Duodenal mucosa (tissue), 2 donors: ENCODE data around the gene NACC2.
"Not testable (repeated sequence)": the region's sequence is repeated elsewhere in the genome, so short reads cannot be mapped to it uniquely, and the experiment has no call there.

Source experiments
- H3K27ac ChIP-seq: one replicate; pipeline ENCODE4 v1.7.0; 2013; ENCODE audit warnings: low read depth, low read length
- H3K27me3 ChIP-seq, 2 donors: one replicate each; pipeline ENCODE4 v1.7.0; 2013; ENCODE audit warnings: low read length in 2 of 2, control low read depth in 1 of 2; ENCODE audit not compliant: insufficient read depth in 2 of 2, control insufficient read depth in 1 of 2
- H3K36me3 ChIP-seq, 2 donors: one replicate each; pipeline ENCODE4 v1.7.0; 2013; ENCODE audit warnings: low read length in 2 of 2, control low read depth in 1 of 2; ENCODE audit not compliant: insufficient read depth in 2 of 2, control insufficient read depth in 1 of 2
- H3K4me1 ChIP-seq, 2 donors: one replicate each; pipeline ENCODE4 v1.7.0; 2013; ENCODE audit warnings: low read length in 2 of 2, control low read depth in 1 of 2; ENCODE audit not compliant: insufficient read depth in 2 of 2, control insufficient read depth in 1 of 2
- H3K4me3 ChIP-seq, 2 donors: one replicate each; pipeline ENCODE4 v1.7.0; 2013; ENCODE audit warnings: low read length in 2 of 2, low read depth in 1 of 2
- H3K9ac ChIP-seq, 2 donors: one replicate each; pipeline ENCODE4 v1.7.0; 2013; ENCODE audit warnings: low read length in 2 of 2, low read depth in 1 of 2
- H3K9me3 ChIP-seq, 2 donors: one replicate each; pipeline ENCODE4 v1.7.0; 2013; ENCODE audit warnings: low read length in 2 of 2, control low read depth in 1 of 2; ENCODE audit not compliant: control insufficient read depth in 1 of 2

The NACC2 gene

GRCh38 chr9:136031094-136031493 is 64.0 kb downstream of the NACC2 start:
- H3K4me3 ChIP-seq = no peak overlapping the region
- H3K36me3 ChIP-seq = peaks cover 0 to 23% of the 10 kb centered on the region in 2 donors
- H3K27me3 ChIP-seq = no peaks in the 10 kb centered on the region
- peaks cover 5 to 8% of the 10 kb centered on the region in 2 donors for H3K4me1 ChIP-seq
- no peak overlapping the region for H3K9ac ChIP-seq
- no peak overlapping the region for H3K27ac ChIP-seq
- H3K9me3 ChIP-seq = no peaks in the 10 kb centered on the region

GRCh38 chr9:136029556-136029955 is 65.5 kb downstream of the NACC2 start:
- peaks cover 0 to 23% of the 10 kb centered on the region in 2 donors for H3K36me3 ChIP-seq
- H3K9me3 ChIP-seq = no peaks in the 10 kb centered on the region
- H3K9ac ChIP-seq = no peak overlapping the region
- no peaks in the 10 kb centered on the region for H3K27me3 ChIP-seq
- no peak overlapping the region for H3K27ac ChIP-seq
- H3K4me3 ChIP-seq = no peak overlapping the region
- peaks cover 5 to 8% of the 10 kb centered on the region in 2 donors for H3K4me1 ChIP-seq

- no peaks in the 10 kb centered on the region for H3K9me3 ChIP-seq
- H3K27ac ChIP-seq = no peak overlapping the region
These were observed 66.2 kb downstream of the NACC2 start for GRCh38 chr9:136028760-136029470.

GRCh38 chr9:136026943-136027289 is 68.2 kb downstream of the NACC2 start:
- not testable (repeated sequence) for H3K9me3 ChIP-seq, H3K9ac ChIP-seq, H3K4me3 ChIP-seq, H3K27ac ChIP-seq, H3K27me3 ChIP-seq
- peaks cover 0 to 23% of the 10 kb centered on the region in 2 donors for H3K36me3 ChIP-seq
- H3K4me1 ChIP-seq = peaks cover 4 to 15% of the 10 kb centered on the region in 2 donors

More at GRCh38 chr9:136028760-136029470, 66.2 kb downstream of the NACC2 start:
- peaks cover 8 to 10% of the 10 kb centered on the region in 2 donors for H3K4me1 ChIP-seq
- H3K4me3 ChIP-seq = no peak overlapping the region
- no peaks in the 10 kb centered on the region for H3K27me3 ChIP-seq
- H3K9ac ChIP-seq = no peak overlapping the region
- H3K36me3 ChIP-seq = peaks cover 0 to 24% of the 10 kb centered on the region in 2 donors

GRCh38 chr9:136026266-136026942 is 68.7 kb downstream of the NACC2 start:
- no peak overlapping the region for H3K9ac ChIP-seq
- H3K4me1 ChIP-seq = peaks cover 0 to 12% of the 10 kb centered on the region in 2 donors
- H3K27me3 ChIP-seq = no peaks in the 10 kb centered on the region
- no peaks in the 10 kb centered on the region for H3K9me3 ChIP-seq
- H3K27ac ChIP-seq = no peak overlapping the region
- peaks cover 5 to 22% of the 10 kb centered on the region in 2 donors for H3K36me3 ChIP-seq
- H3K4me3 ChIP-seq = no peak overlapping the region

- Histone ChIP-seq H3K27me3 (no peaks in the 10 kb centered on the region), H3K9me3 (no peaks in the 10 kb centered on the region), H3K9ac (no peak overlapping the region), H3K27ac (no peak overlapping the region), H3K4me1 (peaks cover 0 to 12% of the 10 kb centered on the region in 2 donors), H3K36me3 (peaks cover 5 to 25% of the 10 kb centered on the region in 2 donors), H3K4me3 (no peak overlapping the region)
These were observed 69.6 kb downstream of the NACC2 start for GRCh38 chr9:136025481-136025880.

GRCh38 chr9:136024696-136025316 is 70.3 kb downstream of the NACC2 start:
- H3K27ac ChIP-seq = no peak overlapping the region
- H3K36me3 ChIP-seq = peaks cover 5 to 24% of the 10 kb centered on the region in 2 donors
- H3K9ac ChIP-seq = no peak overlapping the region

GRCh38 chr9:136024286-136024685 is 70.8 kb downstream of the NACC2 start:
- no peaks in the 10 kb centered on the region for H3K27me3 ChIP-seq
- H3K4me3 ChIP-seq = no peak overlapping the region
- H3K4me1 ChIP-seq = peaks cover 0 to 12% of the 10 kb centered on the region in 2 donors
- no peak overlapping the region for H3K27ac ChIP-seq
- no peak overlapping the region for H3K9ac ChIP-seq
- H3K36me3 ChIP-seq = peaks cover 5 to 18% of the 10 kb centered on the region in 2 donors
- no peaks in the 10 kb centered on the region for H3K9me3 ChIP-seq

More at GRCh38 chr9:136024696-136025316, 70.3 kb downstream of the NACC2 start:
- Histone ChIP-seq H3K4me3 (no peak overlapping the region), H3K4me1 (peaks cover 0 to 12% of the 10 kb centered on the region in 2 donors), H3K9me3 (no peaks in the 10 kb centered on the region), H3K27me3 (no peaks in the 10 kb centered on the region)

GRCh38 chr9:136023410-136024225 is 71.5 kb downstream of the NACC2 start:
- no peak overlapping the region for H3K4me3 ChIP-seq
- no peak overlapping the region for H3K9ac ChIP-seq
- H3K4me1 ChIP-seq = peaks cover 0 to 12% of the 10 kb centered on the region in 2 donors
- no peaks in the 10 kb centered on the region for H3K27me3 ChIP-seq
- no peak overlapping the region for H3K27ac ChIP-seq
- peaks cover 5 to 12% of the 10 kb centered on the region in 2 donors for H3K36me3 ChIP-seq
- no peaks in the 10 kb centered on the region for H3K9me3 ChIP-seq
